ENCODE measurements around the gene ANTXR2. TPM values are rescaled to one million over a fixed set of nuclear protein-coding genes. Genes with fewer than 3 reads are reported as not detected.
"Not testable (repeated sequence)": the region's sequence is repeated elsewhere in the genome, so short reads cannot be mapped to it uniquely, and the experiment has no call there.

ANTXR2 gene
- total RNA-seq, 4 donors from 2014 or later: 33.5 to 57.8 (median 47.3) TPM

GRCh38 chr4:79904331-79904730, 168.7 kb downstream of the ANTXR2 start:
- H3K27me3 ChIP-seq: no peaks in the 10 kb centered on the region
- H3K4me3 ChIP-seq: no peak overlapping the region
- DNase-seq: no peak
- H3K9me3 ChIP-seq: no peaks in the 10 kb centered on the region
- peaks cover 0 to 29% (median 0%) of the 10 kb centered on the region in 3 donors for H3K36me3 ChIP-seq
- TF ChIP-seq CTCF (IDR thresholded peaks at IDR 0.05) (no peak), POLR2A (IDR thresholded peaks at IDR 0.05) (no peak)
- no peak overlapping the region for H3K27ac ChIP-seq
- no peaks in the 10 kb centered on the region for H3K4me1 ChIP-seq

- Histone ChIP-seq H3K27ac (no peak overlapping the region), H3K4me1 (no peaks in the 10 kb centered on the region), H3K27me3 (no peaks in the 10 kb centered on the region), H3K36me3 (peaks cover 0 to 6% (median 0%) of the 10 kb centered on the region in 3 donors), H3K9me3 (no peaks in the 10 kb centered on the region), H3K4me3 (no peak overlapping the region)
- DNase-seq: no peak
- no peak for TF ChIP-seq CTCF (IDR thresholded peaks at IDR 0.05)
- TF ChIP-seq POLR2A (IDR thresholded peaks at IDR 0.05): no peak
Observed at GRCh38 chr4:79900182-79900581, 172.8 kb downstream of the ANTXR2 start.

DNA sequence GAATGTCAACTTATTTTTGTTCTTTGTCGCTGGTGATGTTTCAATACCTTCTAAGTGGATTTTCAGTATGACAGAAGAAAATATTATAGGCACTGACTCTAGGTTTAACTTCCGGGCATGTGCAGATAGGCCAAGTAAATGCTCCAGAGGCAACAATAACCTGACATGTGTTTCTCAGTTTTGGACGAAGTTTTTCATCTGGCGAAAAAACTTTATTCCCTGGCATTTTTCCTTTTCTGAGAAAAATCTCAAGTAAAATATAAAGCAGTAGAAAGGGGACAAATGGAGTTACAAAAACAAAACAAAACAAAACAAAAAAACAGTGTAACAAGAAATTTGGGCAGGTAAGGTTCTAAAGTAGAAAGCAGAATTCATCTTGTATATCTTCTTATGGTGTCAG, 173.5 kb downstream of the ANTXR2 start:
- Histone ChIP-seq H3K27me3 (no peaks in the 10 kb centered on the region), H3K4me3 (no peak overlapping the region), H3K36me3 (no peaks in the 10 kb centered on the region), H3K9me3 (no peaks in the 10 kb centered on the region), H3K4me1 (no peaks in the 10 kb centered on the region), H3K27ac (no peak overlapping the region)
- no peak for DNase-seq
- TF ChIP-seq CTCF (IDR thresholded peaks at IDR 0.05) (no peak), POLR2A (IDR thresholded peaks at IDR 0.05) (no peak)

DNA sequence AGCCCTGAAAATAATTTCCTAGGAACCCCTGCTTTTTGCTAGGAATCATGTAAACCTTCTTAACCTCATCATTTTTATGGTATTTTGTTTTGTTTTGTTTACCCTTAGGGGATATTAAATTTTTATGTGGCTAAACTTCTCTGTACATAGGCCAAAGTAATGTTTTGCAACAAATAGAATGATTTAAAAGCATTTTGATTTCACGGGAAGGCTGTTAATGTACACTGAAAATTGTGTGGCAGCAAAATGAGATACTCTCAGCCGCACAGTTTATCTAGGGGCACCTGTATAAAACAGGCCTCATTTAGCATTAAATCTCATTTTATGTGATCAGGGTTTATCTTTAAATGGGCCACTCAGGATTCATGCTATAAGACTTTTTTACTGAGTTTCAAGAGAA, 175.0 kb downstream of the ANTXR2 start:
- no peak for DNase-seq
- Histone ChIP-seq H3K4me1 (no peaks in the 10 kb centered on the region), H3K4me3 (no peak overlapping the region), H3K27ac (no peak overlapping the region), H3K27me3 (no peaks in the 10 kb centered on the region), H3K9me3 (no peaks in the 10 kb centered on the region), H3K36me3 (no peaks in the 10 kb centered on the region)
- TF ChIP-seq CTCF (IDR thresholded peaks at IDR 0.05): no peak
- no peak for TF ChIP-seq POLR2A (IDR thresholded peaks at IDR 0.05)

DNA sequence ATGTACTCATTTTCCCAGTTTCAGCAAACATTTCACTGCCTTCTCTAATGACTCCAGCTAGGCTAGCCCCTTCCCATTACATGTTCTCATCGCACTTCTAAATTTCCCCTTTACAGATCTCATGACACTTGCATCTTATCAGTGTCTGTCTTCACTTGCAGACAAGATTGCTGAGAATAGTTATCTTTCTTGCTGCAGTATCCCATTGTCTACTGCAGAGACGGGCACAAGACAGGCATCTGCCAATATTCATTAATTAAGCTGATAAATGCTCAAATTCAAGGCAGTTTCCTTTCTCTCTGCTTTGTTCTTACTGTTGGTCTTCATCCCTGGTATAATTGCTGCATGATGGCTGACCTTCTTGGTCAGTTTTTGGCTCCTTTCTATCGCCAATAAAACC, 175.9 kb downstream of the ANTXR2 start:
- Histone ChIP-seq H3K36me3 (no peaks in the 10 kb centered on the region), H3K9me3 (no peaks in the 10 kb centered on the region), H3K4me3 (no peak overlapping the region), H3K27me3 (no peaks in the 10 kb centered on the region), H3K4me1 (no peaks in the 10 kb centered on the region), H3K27ac (no peak overlapping the region)
- no peak for DNase-seq
- TF ChIP-seq POLR2A (IDR thresholded peaks at IDR 0.05) (no peak), CTCF (IDR thresholded peaks at IDR 0.05) (no peak)

GRCh38 chr4:79893456-79893855, 179.6 kb downstream of the ANTXR2 start:
- Histone ChIP-seq H3K4me1 (no peaks in the 10 kb centered on the region), H3K27me3 (no peaks in the 10 kb centered on the region), H3K36me3 (no peaks in the 10 kb centered on the region), H3K27ac (no peak overlapping the region), H3K4me3 (no peak overlapping the region), H3K9me3 (no peaks in the 10 kb centered on the region)
- no peak for TF ChIP-seq CTCF (IDR thresholded peaks at IDR 0.05)
- TF ChIP-seq POLR2A (IDR thresholded peaks at IDR 0.05): no peak
- DNase-seq: no peak

DNA sequence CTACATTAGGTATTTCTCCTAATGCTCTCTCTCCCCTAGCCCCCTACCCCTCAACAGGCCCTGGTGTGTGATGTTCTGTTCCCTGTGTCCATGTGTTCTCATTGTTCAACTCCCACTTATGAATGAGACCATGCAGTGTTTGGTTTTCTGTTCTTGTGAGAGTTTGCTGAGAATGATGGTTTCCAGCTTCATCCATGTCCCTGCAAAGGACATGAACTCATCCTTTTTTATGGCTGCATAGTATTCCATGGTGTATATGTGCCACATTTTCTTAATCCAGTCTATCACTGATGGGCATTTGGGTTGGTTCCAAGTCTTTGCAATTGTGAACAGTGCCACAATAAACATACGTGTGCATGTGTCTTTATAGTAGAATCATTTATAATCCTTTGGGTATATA, 184.0 kb downstream of the ANTXR2 start:
- H3K27ac ChIP-seq, DNase-seq, H3K9me3 ChIP-seq, H3K27me3 ChIP-seq, H3K36me3 ChIP-seq, H3K4me3 ChIP-seq, H3K4me1 ChIP-seq: not testable (repeated sequence)

All from Peyer's patch (tissue), 4 donors.